Activated CD4-positive, CD25-positive, alpha-beta regulatory T cell treated with anti-CD3 and anti-CD28 coated beads, Interleukin-2, amount 50 U/mL, for 24 hours (primary cell): ENCODE measurements around the gene SLC7A14.
A peak's percentile ranks its signal among the peaks of the same experiment; 100 is the strongest.

Source experiments
- ATAC-seq, 2 donors: fragments of 150-1000 bp; cut with Tn5 transposase; one replicate each; pipeline ENCODE4 v1.10.0; 2021; ENCODE audit warnings: mild to moderate bottlenecking in 1 of 2, moderate library complexity in 1 of 2

Gene SLC7A14

DNA sequence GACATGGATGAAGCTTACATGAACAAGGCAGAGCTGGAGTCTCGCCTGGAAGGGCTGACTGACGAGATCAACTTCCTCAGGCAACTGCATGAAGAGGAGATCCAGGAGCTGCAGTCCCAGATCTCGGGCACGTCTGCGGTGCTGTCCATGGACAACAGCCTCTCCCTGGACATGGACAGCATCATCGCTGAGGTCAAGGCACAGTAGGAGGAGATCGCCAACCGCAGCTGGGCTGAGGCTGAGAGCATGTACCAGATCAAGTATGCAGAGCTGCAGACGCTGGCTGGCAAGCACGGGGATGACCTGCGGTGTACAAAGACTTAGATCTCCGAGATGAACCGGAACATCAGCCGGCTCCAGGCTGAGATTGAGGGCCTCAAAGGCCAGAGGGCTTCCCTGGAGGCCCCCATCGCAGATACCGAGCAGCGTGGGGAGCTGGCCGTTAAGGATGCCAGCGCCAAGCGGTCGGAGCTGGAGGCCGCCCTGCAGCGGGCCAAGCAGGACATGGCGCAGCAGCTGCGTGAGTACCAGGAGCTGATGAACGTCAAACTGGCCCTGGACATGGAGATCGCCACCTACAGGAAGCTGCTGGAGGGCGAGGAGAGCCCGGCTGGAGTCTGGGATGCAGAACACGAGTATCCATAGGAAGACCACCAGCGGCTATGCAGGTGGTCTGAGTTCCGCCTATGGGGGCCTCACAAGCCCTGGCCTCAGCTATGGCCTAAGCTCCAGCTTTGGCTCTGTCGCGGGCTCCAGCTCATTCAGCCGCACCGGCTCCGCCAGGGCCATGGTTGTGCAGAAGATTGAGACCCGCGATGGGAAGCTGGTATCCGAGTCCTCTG lies 89.6 kb downstream of the SLC7A14 start:
- no peak for ATAC-seq

DNA sequence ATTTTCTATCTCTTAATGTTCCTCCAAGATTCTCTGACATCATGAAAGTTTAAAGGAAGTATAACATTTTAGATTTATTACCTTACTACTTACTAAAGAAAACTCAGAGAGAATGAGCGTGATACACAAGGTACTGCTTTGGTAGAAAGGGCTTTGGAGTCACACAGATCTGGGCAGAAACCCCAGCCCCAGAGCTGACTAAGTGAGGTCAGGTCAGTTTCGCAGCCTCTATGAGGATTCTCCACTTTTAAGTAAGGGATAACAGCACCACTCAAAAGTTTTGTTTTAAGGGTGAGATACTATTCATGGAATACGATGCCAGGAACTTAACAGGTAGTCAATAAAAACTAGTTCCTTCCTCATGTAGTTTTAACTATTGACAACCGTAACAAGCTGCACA lies 91.1 kb downstream of the SLC7A14 start:
- ATAC-seq: no peak

- no peak for ATAC-seq
Measured at GRCh38 chr3:170493712-170494182, 92.1 kb downstream of the SLC7A14 start.

DNA sequence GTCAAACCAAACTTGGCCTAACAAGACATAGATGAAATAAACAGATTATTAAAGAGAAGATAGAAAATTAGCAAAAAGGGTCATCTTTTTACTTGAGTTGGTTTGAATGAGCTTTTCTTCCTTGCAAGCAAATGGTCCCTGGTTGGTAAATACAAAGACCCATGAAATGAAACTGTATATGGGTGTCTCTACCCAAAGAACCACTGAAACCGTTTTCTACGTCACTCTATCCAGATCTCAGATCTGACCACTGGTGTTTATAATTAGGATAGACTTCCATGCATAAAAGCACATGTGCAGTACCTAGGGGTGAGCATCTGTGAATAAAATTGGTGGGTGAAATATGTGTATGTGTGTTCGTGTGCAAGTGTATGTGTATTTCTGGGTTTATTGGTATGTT lies 94.0 kb downstream of the SLC7A14 start:
- no peak for ATAC-seq

DNA sequence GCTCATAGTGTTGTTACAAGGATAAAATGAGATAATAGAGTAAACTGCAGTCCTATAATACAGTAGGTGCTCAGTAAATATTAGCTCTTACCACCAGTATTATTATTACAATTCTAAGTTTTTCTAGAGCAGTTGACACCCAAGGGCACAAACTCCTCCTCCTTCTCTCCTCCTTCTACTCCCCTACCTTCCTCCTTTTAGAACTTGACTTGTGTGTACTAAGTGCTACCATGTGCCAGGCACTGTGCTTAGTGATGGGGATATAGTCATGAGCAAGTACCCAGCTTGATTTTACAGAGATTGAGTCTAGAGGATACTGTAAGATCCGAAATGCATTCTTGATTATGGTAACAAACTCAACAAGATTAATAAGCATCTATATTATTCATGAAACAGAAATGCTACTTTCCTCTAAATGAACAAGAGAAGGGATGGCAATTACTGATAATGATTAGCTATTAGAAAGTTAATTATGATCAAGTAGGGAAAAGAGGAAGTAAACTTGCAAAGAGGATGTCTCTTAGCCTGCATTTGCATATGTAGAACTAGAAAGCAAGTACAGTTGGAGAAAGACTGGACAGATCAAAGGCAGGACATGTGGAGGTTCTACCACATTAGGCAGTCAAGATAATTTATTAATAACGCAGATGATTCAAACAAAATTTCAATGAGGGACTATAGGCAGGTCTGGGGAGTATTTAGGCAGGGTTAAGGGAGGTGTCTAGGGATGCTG lies 94.9 kb downstream of the SLC7A14 start:
- ATAC-seq: no peak

- ATAC-seq: no peak
Measured at GRCh38 chr3:170488802-170489201, 97.1 kb downstream of the SLC7A14 start.

- no peak for ATAC-seq
Measured at GRCh38 chr3:170487031-170487430, 98.8 kb downstream of the SLC7A14 start.

GRCh38 chr3:170486398-170486797 lies 99.5 kb downstream of the SLC7A14 start:
- ATAC-seq: no peak

GRCh38 chr3:170485696-170486095 lies 100.2 kb downstream of the SLC7A14 start:
- no peak for ATAC-seq

GRCh38 chr3:170485294-170485693 lies 100.6 kb downstream of the SLC7A14 start:
- ATAC-seq: no peak

DNA sequence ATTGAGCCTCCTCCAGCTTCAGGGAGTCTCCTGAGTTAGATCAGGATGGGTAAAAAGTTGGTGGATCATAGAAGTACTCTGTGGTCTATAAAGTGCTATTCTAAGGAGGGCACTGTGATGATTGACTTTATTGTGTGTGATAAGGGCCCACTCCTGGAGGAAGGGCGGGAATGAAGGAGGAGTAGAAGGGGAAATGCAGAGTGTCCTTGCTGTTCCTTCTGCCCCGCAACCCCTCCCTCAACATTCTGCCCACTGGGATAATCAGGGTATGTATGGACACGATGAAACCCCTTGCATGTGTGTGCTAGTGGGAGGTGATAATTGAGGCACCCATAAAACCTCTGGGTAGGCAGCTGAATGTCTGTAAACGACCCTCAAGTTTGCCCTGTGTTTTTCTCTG lies 101.0 kb downstream of the SLC7A14 start:
- ATAC-seq: no peak

DNA sequence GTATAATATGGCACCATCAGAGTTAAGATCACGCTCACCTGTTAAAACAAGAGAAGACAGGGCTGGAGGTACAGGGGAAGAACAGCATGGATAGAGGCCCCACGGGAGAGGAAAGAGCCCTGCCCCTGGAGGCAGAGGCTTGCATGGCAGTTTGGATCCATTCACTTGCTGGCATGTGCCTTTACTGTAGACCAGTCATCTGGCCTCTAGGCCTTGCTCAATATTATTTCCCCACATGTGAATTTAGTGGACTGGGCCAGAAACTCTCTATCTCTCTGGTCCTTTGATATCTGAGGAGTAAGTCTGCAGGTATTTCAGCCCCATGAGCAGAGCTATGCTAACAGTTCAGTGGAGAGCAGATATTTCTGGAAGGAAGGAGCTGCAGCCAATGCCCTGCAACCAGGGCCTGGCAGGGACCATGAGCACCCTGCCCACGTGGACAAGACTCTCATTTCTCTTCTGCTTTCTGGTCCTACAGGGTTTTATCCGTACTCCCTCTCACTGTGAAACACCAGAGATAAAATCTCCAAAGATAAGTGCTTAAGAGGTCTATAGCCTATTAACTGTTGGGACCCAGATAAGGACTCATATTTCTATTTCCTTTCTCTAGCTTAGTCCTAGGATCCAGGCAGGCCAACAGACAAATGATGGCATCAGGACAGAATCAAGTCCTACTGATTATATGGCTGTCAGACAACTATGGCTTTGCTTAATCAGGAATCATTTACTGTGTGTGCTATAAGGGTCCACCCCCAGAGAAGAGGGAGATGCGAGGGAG lies 102.2 kb downstream of the SLC7A14 start:
- no peak for ATAC-seq

DNA sequence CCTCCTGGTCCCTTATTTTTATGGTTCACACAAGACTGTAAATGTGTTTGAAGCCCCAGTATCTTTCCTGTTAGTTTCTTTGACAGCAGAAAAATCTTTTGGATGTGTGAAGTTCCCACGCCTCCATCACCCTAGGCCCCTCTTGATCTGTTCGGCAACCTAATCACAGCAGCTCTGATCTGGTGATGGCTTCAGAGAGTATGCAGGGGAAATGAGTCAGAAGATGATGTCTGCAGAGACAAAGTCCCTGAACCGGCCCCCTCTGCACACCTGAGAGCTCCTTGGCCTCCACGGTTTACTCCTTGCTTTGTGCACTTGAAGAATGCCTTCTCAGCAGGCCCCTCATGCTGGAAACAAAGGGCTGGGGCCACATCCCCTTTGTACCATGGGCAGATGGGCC lies 103.7 kb downstream of the SLC7A14 start:
- ATAC-seq: no peak

DNA sequence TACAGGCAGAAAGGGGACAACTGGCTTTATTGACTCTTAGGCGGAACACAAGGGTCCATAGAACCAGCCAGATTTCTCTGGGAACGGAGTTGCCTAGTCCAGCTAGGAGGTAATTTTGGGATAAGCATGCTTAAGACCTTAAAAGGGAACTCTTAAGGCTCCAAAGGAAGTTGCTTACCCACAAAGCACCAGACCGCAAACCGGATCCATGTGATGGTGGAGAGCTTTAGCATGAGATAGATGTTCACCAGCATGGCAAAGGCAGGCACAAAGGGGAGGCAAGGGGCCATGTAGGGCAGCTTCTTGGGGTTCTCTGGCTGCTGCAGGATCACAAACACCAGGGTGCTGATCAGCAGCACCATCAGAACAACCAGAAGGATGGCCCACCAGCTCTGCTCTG lies 105.8 kb downstream of the SLC7A14 start:
- ATAC-seq: no peak

DNA sequence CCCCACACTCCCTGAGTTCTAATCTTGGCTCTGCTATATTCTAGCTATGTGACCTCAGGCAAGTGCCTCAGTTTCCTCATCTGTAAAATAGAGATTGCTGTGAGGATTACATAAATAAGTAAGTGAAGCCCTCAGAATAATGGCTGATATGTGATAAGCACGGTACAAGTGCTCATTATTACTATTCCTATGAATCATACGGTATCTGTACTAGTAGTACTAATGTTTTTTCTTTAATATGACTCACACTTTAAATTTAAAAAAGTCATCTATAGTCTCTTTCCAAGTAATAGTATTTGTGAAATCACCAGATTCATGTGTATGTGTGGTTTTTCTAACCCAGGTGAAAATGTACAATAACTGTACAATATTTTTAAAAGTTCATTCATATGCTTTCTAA lies 108.5 kb downstream of the SLC7A14 start:
- peak; percentile 82 to 83 for ATAC-seq

DNA sequence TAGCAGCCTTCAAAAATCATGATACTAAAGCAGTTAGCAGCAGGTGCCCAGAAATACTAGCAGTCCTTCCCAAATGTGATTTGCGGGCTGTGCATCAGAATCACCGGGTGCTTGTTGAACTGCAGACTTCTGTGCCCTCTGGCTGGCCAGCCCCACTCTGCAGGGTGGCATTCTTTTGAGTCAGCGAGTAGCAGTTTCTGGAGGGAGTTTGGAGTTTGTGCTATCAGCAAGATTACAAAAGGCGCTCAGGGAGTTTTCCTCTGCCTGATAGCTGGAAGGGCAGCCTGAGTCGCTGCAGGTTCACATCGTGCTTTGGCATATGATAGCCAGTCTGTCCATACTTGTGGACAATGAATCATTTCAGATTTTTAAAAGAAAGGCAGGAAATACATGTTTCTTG lies 109.6 kb downstream of the SLC7A14 start:
- ATAC-seq: no peak

- no peak for ATAC-seq
Measured at GRCh38 chr3:170475092-170475685, 110.7 kb downstream of the SLC7A14 start.

- no peak for ATAC-seq
Measured at GRCh38 chr3:170473358-170473757, 112.5 kb downstream of the SLC7A14 start.

GRCh38 chr3:170471149-170471548 lies 114.7 kb downstream of the SLC7A14 start:
- no peak for ATAC-seq

DNA sequence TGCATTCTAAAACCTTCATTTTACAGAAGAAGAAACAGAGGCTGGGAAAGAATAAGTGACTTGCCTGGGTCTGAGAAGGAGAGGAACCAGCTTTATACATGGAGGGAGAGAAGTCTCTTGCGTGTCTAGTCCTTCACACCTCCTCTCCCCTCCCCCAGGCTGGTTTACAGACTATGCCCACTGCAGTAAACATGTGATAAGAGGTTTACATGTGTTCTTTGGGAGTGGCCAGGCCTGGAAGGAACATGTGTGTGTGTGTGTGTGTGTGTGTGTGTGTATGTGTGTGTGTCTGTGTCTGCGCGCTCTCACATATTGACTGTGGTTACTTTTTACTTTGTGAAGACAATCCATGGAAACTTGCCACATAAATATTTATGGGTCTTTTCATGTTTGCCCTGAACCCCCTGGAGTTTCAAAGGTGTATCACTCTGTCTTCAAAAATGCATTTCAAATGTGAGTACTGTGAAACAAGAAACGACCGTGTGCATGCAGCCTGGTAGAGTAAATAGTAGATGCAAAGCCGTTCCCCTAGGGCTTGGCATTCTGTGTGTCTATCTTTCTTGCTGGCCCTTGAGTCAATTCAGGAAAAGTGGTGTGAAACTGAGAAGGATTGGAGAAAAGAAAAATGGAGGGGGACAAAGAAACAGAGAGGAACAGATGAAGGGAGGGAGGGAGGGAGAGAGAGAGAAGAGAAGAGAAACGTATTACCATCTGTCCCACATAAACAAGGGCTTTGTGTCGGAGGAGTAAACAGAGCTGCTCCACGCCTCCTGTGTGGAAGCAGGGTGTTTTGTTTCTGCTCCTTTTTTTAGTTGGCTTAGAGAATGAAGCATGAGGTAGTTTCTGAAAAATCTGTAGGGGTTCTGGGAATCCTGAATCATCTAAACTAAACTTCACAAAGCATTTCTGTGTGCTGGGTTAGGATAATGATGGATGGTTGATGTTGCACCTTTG lies 115.5 kb downstream of the SLC7A14 start:
- no peak for ATAC-seq
